M059J (cell line): ENCODE data around the gene S1PR5. TPM values are rescaled to one million over a fixed set of nuclear protein-coding genes. Genes with fewer than 3 reads are reported as not detected.
A peak's percentile ranks its signal among the peaks of the same experiment; 100 is the strongest.

Source experiments
- DNase-seq: peaks from one replicate; pipeline ENCODE4 v3.0.0-alpha.2; 2012; ENCODE audit warnings: low read depth
- total RNA-seq: library from RNA; depleted of rRNA; stranded (reverse); fragments of >200 nt; shearing (Covaris generic); gene quantifications from 2 replicates; pipeline ENCODE4 v1.2.3, GENCODE V29; 2014

The S1PR5 gene
- total RNA-seq, 1 experiment from 2014 or later: 10.3 TPM

GRCh38 chr19:10514211-10515145, 2.8 kb downstream of the S1PR5 start:
- no peak for DNase-seq

- DNase-seq: no peak
Observed at GRCh38 chr19:10513223-10513622, 4.0 kb downstream of the S1PR5 start.

GRCh38 chr19:10510301-10510802, 6.9 kb downstream of the S1PR5 start:
- peak; percentile 22 for DNase-seq

GRCh38 chr19:10508707-10509106, 8.5 kb downstream of the S1PR5 start:
- peak; percentile 46 for DNase-seq

GRCh38 chr19:10508036-10508435, 9.2 kb downstream of the S1PR5 start:
- no peak for DNase-seq

- DNase-seq: peak; percentile 24
Observed at GRCh38 chr19:10505583-10506229, 11.5 kb downstream of the S1PR5 start.

- DNase-seq: peak; percentile 26
Observed at GRCh38 chr19:10503002-10503789, 14.1 kb downstream of the S1PR5 start, which contains the start of gene KEAP1. KEAP1 (minus strand) TSS chr19:10503356; CDS start chr19:10500033, 3,323 bp downstream.

GRCh38 chr19:10502524-10503001, 14.7 kb downstream of the S1PR5 start:
- DNase-seq: peak; percentile 86

GRCh38 chr19:10501971-10502523, 15.2 kb downstream of the S1PR5 start:
- DNase-seq: peak; percentile 74

- DNase-seq: no peak
Observed at GRCh38 chr19:10500247-10500592, 17.0 kb downstream of the S1PR5 start.

- no peak for DNase-seq
Observed at GRCh38 chr19:10499550-10500246, 17.5 kb downstream of the S1PR5 start.

- DNase-seq: no peak
Observed at GRCh38 chr19:10497371-10497770, 19.9 kb downstream of the S1PR5 start.

- no peak for DNase-seq
Observed at GRCh38 chr19:10491472-10492047, 25.7 kb downstream of the S1PR5 start.

- DNase-seq: no peak
Observed at GRCh38 chr19:10486551-10486950, 30.7 kb downstream of the S1PR5 start.

- DNase-seq: peak; percentile 94
Observed at GRCh38 chr19:10478903-10479384, 38.3 kb downstream of the S1PR5 start.

- peak; percentile 10 for DNase-seq
Observed at GRCh38 chr19:10478476-10478875, 38.8 kb downstream of the S1PR5 start.

GRCh38 chr19:10474962-10475451, 42.2 kb downstream of the S1PR5 start:
- no peak for DNase-seq

- DNase-seq: no peak
Observed at GRCh38 chr19:10473192-10473591, 44.1 kb downstream of the S1PR5 start.

- peak; percentile 55 for DNase-seq
Observed at GRCh38 chr19:10471909-10472308, 45.3 kb downstream of the S1PR5 start.

- DNase-seq: no peak
Observed at GRCh38 chr19:10468133-10468532, 49.1 kb downstream of the S1PR5 start.
